DOHH2 (cell line): ENCODE results near the gene NEK10.

Experiments used
- H3F3A ChIP-seq: fragments of 200-600 bp; sonication (generic), shearing (Covaris generic); 2 replicates; pipeline ENCODE4 v1.6.0; 2016; ENCODE audit warnings: antibody characterized with exemption, mild to moderate bottlenecking; ENCODE audit not compliant: control insufficient read depth, insufficient read depth
- H3K27ac ChIP-seq: fragments of 200-600 bp; sonication (generic); 2 replicates; pipeline ENCODE4 v1.5.1; 2014; ENCODE audit warnings: low read depth, mild to moderate bottlenecking, low read length, moderate library complexity
- H3K27me3 ChIP-seq: fragments of 200-600 bp; sonication (generic); 2 replicates; pipeline ENCODE4 v1.6.1; 2014; ENCODE audit warnings: mild to moderate bottlenecking, low read length, mixed read lengths; ENCODE audit not compliant: control insufficient read depth
- H3K36me3 ChIP-seq: fragments of 200-600 bp; sonication (generic); 2 replicates; pipeline ENCODE4 v1.6.1; 2014; ENCODE audit warnings: mild to moderate bottlenecking, low read length, moderate library complexity, mixed read lengths; ENCODE audit not compliant: control insufficient read depth
- H3K4me1 ChIP-seq: fragments of 200-600 bp; sonication (generic); 2 replicates; pipeline ENCODE4 v1.6.1; 2014; ENCODE audit warnings: mild to moderate bottlenecking, low read length, mixed read lengths; ENCODE audit not compliant: control insufficient read depth
- H3K4me2 ChIP-seq: fragments of 200-600 bp; sonication (generic); 2 replicates; pipeline ENCODE4 v1.6.0; 2014; ENCODE audit warnings: mild to moderate bottlenecking, low read length, moderate library complexity
- H3K4me3 ChIP-seq: fragments of 200-600 bp; sonication (generic); 2 replicates; pipeline ENCODE4 v1.5.1; 2014; ENCODE audit warnings: mild to moderate bottlenecking, low read length, mixed read lengths
- H3K79me2 ChIP-seq: fragments of 200-600 bp; sonication (generic); 2 replicates; pipeline ENCODE4 v1.6.1; 2014; ENCODE audit warnings: mild to moderate bottlenecking, low read length, mixed read lengths; ENCODE audit not compliant: control insufficient read depth
- H3K9me2 ChIP-seq: fragments of 200-600 bp; sonication (generic); replicated peaks from 2 replicates; pipeline ENCODE4 v1.6.1; 2014; ENCODE audit warnings: mild to moderate bottlenecking, low read length, mixed read lengths; ENCODE audit not compliant: control insufficient read depth
- H3K9me3 ChIP-seq: fragments of 200-600 bp; sonication (generic); 2 replicates; pipeline ENCODE4 v1.6.1; 2014; ENCODE audit warnings: antibody characterized with exemption, low read length, mixed read lengths; ENCODE audit not compliant: control insufficient read depth, insufficient read depth
- H4K20me1 ChIP-seq: fragments of 200-600 bp; sonication (generic); 2 replicates; pipeline ENCODE4 v1.6.0; 2014; ENCODE audit warnings: low read depth, mild to moderate bottlenecking, antibody characterized with exemption, low read length, moderate library complexity; ENCODE audit not compliant: control insufficient read depth, insufficient read depth
- EZH2phosphoT487 ChIP-seq: fragments of 200-600 bp; sonication (generic); IDR thresholded peaks from 2 replicates; pipeline ENCODE4 v1.6.1; 2017; ENCODE audit warnings: borderline replicate concordance, mild to moderate bottlenecking, antibody characterized with exemption, low read length, moderate library complexity, mixed read lengths
- TF ChIP-seq, protein P1 (sequence below): fragments of 200-600 bp; sonication (generic); IDR thresholded peaks from one replicate; pipeline ENCODE4 v1.5.1; 2014; ENCODE audit warnings: antibody characterized with exemption, mild to moderate bottlenecking, low read depth, low read length; ENCODE audit not compliant: poor library complexity, severe bottlenecking

Gene NEK10

DNA sequence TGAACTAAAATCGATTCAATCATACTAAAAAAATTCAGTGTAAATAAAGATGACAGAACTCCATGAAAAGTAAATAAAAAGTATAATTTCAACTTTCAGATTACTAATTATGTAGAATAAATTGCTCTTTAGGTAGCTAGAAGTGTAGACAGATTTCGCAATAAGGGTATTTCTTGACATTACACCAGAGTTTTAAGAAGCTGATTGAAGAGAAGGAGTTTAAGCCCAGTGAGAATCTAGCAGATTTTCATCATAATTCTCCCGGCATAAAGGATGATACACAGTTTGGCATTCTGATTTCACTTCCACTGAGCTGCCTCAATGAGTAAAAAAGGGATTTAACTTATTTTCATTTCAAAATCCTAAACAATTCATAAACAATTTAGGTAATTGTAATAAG lies 259.2 kb downstream of the NEK10 start:
- H3K9me2 ChIP-seq, result no peaks in the 10 kb centered on the region
- no peak overlapping the region for H3K4me2 ChIP-seq
- H3K4me3 ChIP-seq, result no peak overlapping the region
- TF ChIP-seq, protein P1, sequence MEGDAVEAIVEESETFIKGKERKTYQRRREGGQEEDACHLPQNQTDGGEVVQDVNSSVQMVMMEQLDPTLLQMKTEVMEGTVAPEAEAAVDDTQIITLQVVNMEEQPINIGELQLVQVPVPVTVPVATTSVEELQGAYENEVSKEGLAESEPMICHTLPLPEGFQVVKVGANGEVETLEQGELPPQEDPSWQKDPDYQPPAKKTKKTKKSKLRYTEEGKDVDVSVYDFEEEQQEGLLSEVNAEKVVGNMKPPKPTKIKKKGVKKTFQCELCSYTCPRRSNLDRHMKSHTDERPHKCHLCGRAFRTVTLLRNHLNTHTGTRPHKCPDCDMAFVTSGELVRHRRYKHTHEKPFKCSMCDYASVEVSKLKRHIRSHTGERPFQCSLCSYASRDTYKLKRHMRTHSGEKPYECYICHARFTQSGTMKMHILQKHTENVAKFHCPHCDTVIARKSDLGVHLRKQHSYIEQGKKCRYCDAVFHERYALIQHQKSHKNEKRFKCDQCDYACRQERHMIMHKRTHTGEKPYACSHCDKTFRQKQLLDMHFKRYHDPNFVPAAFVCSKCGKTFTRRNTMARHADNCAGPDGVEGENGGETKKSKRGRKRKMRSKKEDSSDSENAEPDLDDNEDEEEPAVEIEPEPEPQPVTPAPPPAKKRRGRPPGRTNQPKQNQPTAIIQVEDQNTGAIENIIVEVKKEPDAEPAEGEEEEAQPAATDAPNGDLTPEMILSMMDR, result no peak
- no peak for TF ChIP-seq EZH2phosphoT487
- no peaks in the 10 kb centered on the region for H3F3A ChIP-seq
- H3K36me3 ChIP-seq, result no peaks in the 10 kb centered on the region
- H3K4me1 ChIP-seq, result no peaks in the 10 kb centered on the region
- no peaks in the 10 kb centered on the region for H3K9me3 ChIP-seq
- H3K27me3 ChIP-seq, result no peaks in the 10 kb centered on the region
- no peak overlapping the region for H3K27ac ChIP-seq
- no peaks in the 10 kb centered on the region for H3K79me2 ChIP-seq
- no peaks in the 10 kb centered on the region for H4K20me1 ChIP-seq

DNA sequence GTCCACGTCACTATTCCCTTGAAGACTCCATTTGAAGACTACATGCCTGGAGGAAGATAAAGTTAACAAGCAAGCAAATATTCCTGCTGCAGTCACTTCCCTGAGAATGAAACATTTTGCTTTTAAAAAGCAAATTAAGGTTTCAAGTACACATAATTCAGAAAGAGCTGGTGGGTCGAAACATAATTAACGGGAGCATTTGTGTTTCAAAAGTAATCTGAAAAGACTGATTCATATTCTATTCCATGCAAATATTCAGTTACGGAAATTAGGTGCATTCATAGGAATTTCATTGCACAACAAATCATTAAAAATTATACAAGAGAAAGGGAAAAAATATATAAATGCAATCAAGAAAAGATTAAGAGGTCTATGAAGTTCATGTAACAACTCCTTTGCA lies 260.9 kb downstream of the NEK10 start:
- TF ChIP-seq, protein P1, result no peak
- no peak for TF ChIP-seq EZH2phosphoT487
- no peaks in the 10 kb centered on the region for H3K79me2 ChIP-seq
- no peak overlapping the region for H3K4me2 ChIP-seq
- H3K9me2 ChIP-seq, result no peaks in the 10 kb centered on the region
- no peaks in the 10 kb centered on the region for H3F3A ChIP-seq
- no peaks in the 10 kb centered on the region for H4K20me1 ChIP-seq
- H3K4me1 ChIP-seq, result no peaks in the 10 kb centered on the region
- no peak overlapping the region for H3K4me3 ChIP-seq
- H3K36me3 ChIP-seq, result no peaks in the 10 kb centered on the region
- H3K27me3 ChIP-seq, result no peaks in the 10 kb centered on the region
- no peak overlapping the region for H3K27ac ChIP-seq
- no peaks in the 10 kb centered on the region for H3K9me3 ChIP-seq

DNA sequence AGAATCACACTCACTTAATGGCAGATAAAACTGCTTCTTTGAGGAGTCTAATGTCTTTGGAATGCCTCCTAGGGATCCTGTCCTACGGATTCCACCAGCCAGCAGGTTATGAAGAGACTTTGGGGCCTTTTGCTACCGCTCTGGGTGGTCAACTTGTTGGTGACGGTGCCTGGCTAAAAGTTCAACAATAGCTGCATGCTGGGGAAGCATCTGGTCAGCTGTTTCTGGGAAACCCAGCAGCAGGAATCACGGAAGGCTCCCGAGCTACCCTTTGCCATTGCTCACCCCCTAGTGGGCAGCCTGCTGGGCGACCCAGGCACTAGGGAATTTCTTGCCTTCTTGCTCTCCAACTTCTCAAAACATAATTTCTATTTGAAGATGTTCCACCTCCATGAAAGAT lies 263.3 kb downstream of the NEK10 start:
- Histone ChIP-seq H3K4me2 (no peak overlapping the region), H4K20me1 (no peaks in the 10 kb centered on the region), H3K9me2 (no peaks in the 10 kb centered on the region), H3K9me3 (no peaks in the 10 kb centered on the region), H3K36me3 (no peaks in the 10 kb centered on the region), H3K79me2 (no peaks in the 10 kb centered on the region), H3K4me1 (no peaks in the 10 kb centered on the region), H3K27ac (no peak overlapping the region), H3F3A (no peaks in the 10 kb centered on the region), H3K4me3 (no peak overlapping the region), H3K27me3 (no peaks in the 10 kb centered on the region)
- TF ChIP-seq EZH2phosphoT487, result no peak
- TF ChIP-seq, protein P1, result no peak

DNA sequence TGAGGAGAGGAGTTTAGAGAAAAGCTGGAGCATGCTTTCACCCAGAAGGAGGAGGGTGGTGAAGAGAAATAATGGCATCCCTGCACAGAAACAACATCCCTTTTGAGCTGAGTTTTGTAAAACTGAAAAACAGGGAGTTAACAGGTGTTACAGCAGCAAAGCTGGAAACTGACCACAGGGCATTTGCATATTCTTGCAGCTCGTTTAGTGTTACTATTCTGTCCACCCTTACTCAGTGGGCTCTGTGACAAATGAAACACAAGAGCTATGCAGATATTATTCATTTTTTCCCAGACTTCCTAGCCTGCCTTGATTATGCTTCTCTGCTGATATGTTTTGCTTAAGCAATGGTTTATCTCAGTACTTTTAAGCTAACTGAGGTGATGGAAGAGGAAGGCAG lies 272.0 kb downstream of the NEK10 start:
- no peaks in the 10 kb centered on the region for H3K79me2 ChIP-seq
- no peaks in the 10 kb centered on the region for H3K27me3 ChIP-seq
- no peak overlapping the region for H3K27ac ChIP-seq
- TF ChIP-seq EZH2phosphoT487, result no peak
- TF ChIP-seq, protein P1, result no peak
- H3K4me3 ChIP-seq, result no peak overlapping the region
- H3K9me2 ChIP-seq, result no peaks in the 10 kb centered on the region
- no peaks in the 10 kb centered on the region for H3F3A ChIP-seq
- no peak overlapping the region for H3K4me2 ChIP-seq
- peaks cover 18% of the 10 kb centered on the region for H3K4me1 ChIP-seq
- no peaks in the 10 kb centered on the region for H3K9me3 ChIP-seq
- H4K20me1 ChIP-seq, result no peaks in the 10 kb centered on the region
- no peaks in the 10 kb centered on the region for H3K36me3 ChIP-seq
